H1 (cell line): ENCODE data around the gene FAM193A.

Experiments
- ATF3 ChIP-seq: IDR thresholded peaks from 2 replicates; pipeline ENCODE4 v1.6.1; 2011; ENCODE audit warnings: low read depth, mild to moderate bottlenecking, low read length; ENCODE audit not compliant: insufficient read depth
- CHD1 ChIP-seq: IDR thresholded peaks from 2 replicates; pipeline ENCODE4 v1.6.1; 2012; ENCODE audit warnings: low read depth, low read length, improper control_type of control experiment
- CTCF ChIP-seq, 3 experiments: IDR thresholded peaks; 1 replicate in 2 of 3; 2 replicates in 1 of 3; pipeline versions ENCODE4 v1.5.1 to v1.6.1; 2011; ENCODE audit warnings: low read length in 3 of 3, mild to moderate bottlenecking in 3 of 3, inconsistent platforms in 2 of 3, low read depth in 1 of 3, moderate library complexity in 1 of 3; ENCODE audit not compliant: insufficient read depth in 1 of 3; ENCODE audit errors: control extremely low read depth in 1 of 3
- EZH2 ChIP-seq: fragments of 200-600 bp; sonication (generic); IDR thresholded peaks from 2 replicates; pipeline ENCODE4 v1.7.1; 2012; ENCODE audit warnings: low read depth, mild to moderate bottlenecking, moderate library complexity, low read length, inconsistent platforms; ENCODE audit not compliant: severe bottlenecking
- JUN ChIP-seq: IDR thresholded peaks from 2 replicates; pipeline ENCODE4 v1.6.1; 2011; ENCODE audit warnings: low read depth, mild to moderate bottlenecking, improper control_type of control experiment, low read length
- MAX ChIP-seq: IDR thresholded peaks from 2 replicates; pipeline ENCODE4 v1.6.1; 2012; ENCODE audit warnings: inconsistent platforms
- POLR2A ChIP-seq, 2 experiments: IDR thresholded peaks; 1 replicate in 1 of 2; 2 replicates in 1 of 2; pipeline ENCODE4 v1.6.1; 2011; ENCODE audit warnings: low read depth in 2 of 2, low read length in 2 of 2, mild to moderate bottlenecking in 2 of 2; ENCODE audit errors: control extremely low read depth in 1 of 2
- POLR2AphosphoS5 ChIP-seq: IDR thresholded peaks from 2 replicates; pipeline ENCODE4 v1.6.1; 2011; ENCODE audit warnings: low read depth, low read length
- SIX5 ChIP-seq: IDR thresholded peaks from 2 replicates; pipeline ENCODE4 v1.6.1; 2011; ENCODE audit warnings: mild to moderate bottlenecking, low read depth, low read length
- SP1 ChIP-seq: IDR thresholded peaks from 2 replicates; pipeline ENCODE4 v1.6.1; 2011; ENCODE audit warnings: low read depth, low read length
- SRF ChIP-seq: IDR thresholded peaks from 2 replicates; pipeline ENCODE4 v1.6.1; 2011; ENCODE audit warnings: mild to moderate bottlenecking, low read depth, low read length, moderate library complexity
- TAF1 ChIP-seq: IDR thresholded peaks from 2 replicates; pipeline ENCODE4 v1.6.1; 2011; ENCODE audit warnings: mild to moderate bottlenecking, low read depth, low read length
- ZNF274 ChIP-seq: IDR thresholded peaks from 2 replicates; pipeline ENCODE4 v1.7.0; 2012; ENCODE audit warnings: low read length, borderline replicate concordance; ENCODE audit errors: extremely low read depth

GRCh38 chr4:2572076-2572475, 35.6 kb downstream of the FAM193A start:
- TF ChIP-seq POLR2A (IDR thresholded peaks at IDR 0.05; ENCODE audit: control extremely low read depth in 1 of 2, low read depth in 2 of 2, low read length in 2 of 2) (no peak), TAF1 (no peak), ATF3 (no peak), SIX5 (no peak), ZNF274 (no peak), POLR2AphosphoS5 (no peak), SP1 (no peak), SRF (no peak), EZH2 (no peak), CTCF (IDR thresholded peaks at IDR 0.05; ENCODE audit: control extremely low read depth in 1 of 3, insufficient read depth in 1 of 3, low read depth in 1 of 3, low read length in 3 of 3) (no peak), MAX (no peak), CHD1 (no peak), JUN (no peak)
